ENCODE data around the gene CLCN2.

DNA sequence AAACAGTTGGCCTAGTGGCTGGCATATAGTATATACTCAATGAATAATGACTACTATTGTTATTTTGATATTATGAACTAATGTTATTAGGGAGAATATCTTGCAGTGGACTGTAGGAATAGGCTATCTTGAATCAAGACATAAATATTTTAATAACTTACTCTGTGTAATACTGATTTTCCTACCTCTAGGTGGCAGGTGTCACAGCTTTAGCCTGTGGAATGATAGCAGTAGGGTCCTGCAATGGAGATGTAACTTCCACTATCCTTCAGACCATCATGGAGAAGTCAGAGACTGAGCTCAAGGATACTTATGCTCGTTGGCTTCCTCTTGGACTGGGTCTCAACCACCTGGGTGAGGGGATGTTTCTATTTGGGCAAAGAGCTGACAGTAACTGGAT is 55.8 kb downstream of the CLCN2 start:
- TF ChIP-seq FOXM1 (IDR thresholded peaks at IDR 0.05; ENCODE audit: borderline replicate concordance) = no peak
- no peak for TF ChIP-seq ELF4 (IDR thresholded peaks at IDR 0.05)
- TF ChIP-seq BHLHE40 (IDR thresholded peaks at IDR 0.05; ENCODE audit: borderline replicate concordance) = no peak
- TF ChIP-seq TARDBP (IDR thresholded peaks at IDR 0.05) = no peak
- no peak for TF ChIP-seq SUZ12 (IDR thresholded peaks at IDR 0.05)
- TF ChIP-seq L3MBTL2 (conservative IDR thresholded peaks at IDR 0.05) = no peak
- TF ChIP-seq SP1 (IDR thresholded peaks at IDR 0.05) = no peak
- TF ChIP-seq NFRKB (IDR thresholded peaks at IDR 0.05) = no peak

All from HEK293T (cell line).